HG03159 (cell line): ENCODE results near the gene OTUD1.
"Not testable (repeated sequence)": the region's sequence is repeated elsewhere in the genome, so short reads cannot be mapped to it uniquely, and the experiment has no call there.

Source experiments
- ATAC-seq: cut with Tn5 transposase; IDR thresholded peaks from one replicate; pipeline ENCODE4 v1.9.1; 2021; ENCODE audit warnings: mild to moderate bottlenecking, moderate library complexity; ENCODE audit not compliant: unreplicated experiment

The OTUD1 gene

GRCh38 chr10:23438547-23439451, at the start of gene OTUD1:
Gene OTUD1, plus strand, starts transcription at chr10:23439075. Its CDS starts 383 bp downstream, at chr10:23439458.
- peak; percentile 82 for ATAC-seq

- ATAC-seq: not testable (repeated sequence)
These were observed 48.5 kb upstream of the OTUD1 start for GRCh38 chr10:23390408-23390807.

- ATAC-seq: no peak
These were observed 48.1 kb upstream of the OTUD1 start for GRCh38 chr10:23390809-23391208.

- ATAC-seq: no peak
These were observed 47.1 kb upstream of the OTUD1 start for GRCh38 chr10:23391821-23392220.

- ATAC-seq: no peak
These were observed 43.9 kb upstream of the OTUD1 start for GRCh38 chr10:23395017-23395416.

GRCh38 chr10:23396695-23397094, 42.2 kb upstream of the OTUD1 start:
- ATAC-seq: no peak

- no peak for ATAC-seq
These were observed 39.2 kb upstream of the OTUD1 start for GRCh38 chr10:23399701-23400144.

GRCh38 chr10:23402856-23403255, 36.0 kb upstream of the OTUD1 start:
- no peak for ATAC-seq

GRCh38 chr10:23403278-23403677, 35.6 kb upstream of the OTUD1 start:
- no peak for ATAC-seq

- ATAC-seq: no peak
These were observed 35.2 kb upstream of the OTUD1 start for GRCh38 chr10:23403719-23404118.

- ATAC-seq: no peak
These were observed 34.4 kb upstream of the OTUD1 start for GRCh38 chr10:23404461-23404980.

- no peak for ATAC-seq
These were observed 33.3 kb upstream of the OTUD1 start for GRCh38 chr10:23405540-23405939.

- ATAC-seq: no peak
These were observed 32.5 kb upstream of the OTUD1 start for GRCh38 chr10:23406409-23406808.

GRCh38 chr10:23408330-23408976, 30.4 kb upstream of the OTUD1 start:
- ATAC-seq: no peak

- peak; percentile 26 for ATAC-seq
These were observed 26.7 kb upstream of the OTUD1 start for GRCh38 chr10:23412223-23412622.

- peak; percentile 96 for ATAC-seq
These were observed 25.2 kb upstream of the OTUD1 start for GRCh38 chr10:23413629-23414089.

- ATAC-seq: no peak
These were observed 24.2 kb upstream of the OTUD1 start for GRCh38 chr10:23414658-23415057.

GRCh38 chr10:23417254-23417653, 21.6 kb upstream of the OTUD1 start:
- no peak for ATAC-seq

- ATAC-seq: no peak
These were observed 20.7 kb upstream of the OTUD1 start for GRCh38 chr10:23418051-23418681.

GRCh38 chr10:23419201-23419600, 19.7 kb upstream of the OTUD1 start:
- no peak for ATAC-seq

- ATAC-seq: no peak
These were observed 19.1 kb upstream of the OTUD1 start for GRCh38 chr10:23419655-23420329.
